Natural killer cell (primary cell): ENCODE data around the gene JPT2. TPM values are rescaled to one million over a fixed set of nuclear protein-coding genes. Genes with fewer than 3 reads are reported as not detected.
"Not testable (repeated sequence)": the region's sequence is repeated elsewhere in the genome, so short reads cannot be mapped to it uniquely, and the experiment has no call there.

ENCODE experiments used
- ATAC-seq, 3 donors: fragments of 150-1000 bp in 2 of 3; fragments of 200-7000 bp in 1 of 3; cut with Tn5 transposase; 1 replicate in 1 of 3; 2 replicates in 2 of 3; pipeline ENCODE4 v1.10.0; 2021; ENCODE audit warnings: mild to moderate bottlenecking in 2 of 3, moderate library complexity in 2 of 3
- DNase-seq, 2 donors: peaks; one replicate each; pipeline versions ENCODE4 v3.0.0 to v3.0.0-alpha.2; 2013 to 2021; ENCODE audit warnings: mixed read lengths in 1 of 2
- H3K27ac ChIP-seq: one replicate; pipeline ENCODE4 v1.5.1; 2013; ENCODE audit warnings: mild to moderate bottlenecking, low read length
- H3K27me3 ChIP-seq: one replicate; pipeline ENCODE4 v1.6.1; 2013; ENCODE audit warnings: low read length; ENCODE audit not compliant: control insufficient read depth, insufficient read depth
- H3K36me3 ChIP-seq: one replicate; pipeline ENCODE4 v1.6.1; 2013; ENCODE audit warnings: low read length; ENCODE audit not compliant: control insufficient read depth, insufficient read depth
- H3K4me1 ChIP-seq: one replicate; pipeline ENCODE4 v1.6.1; 2013; ENCODE audit warnings: low read length; ENCODE audit not compliant: control insufficient read depth, insufficient read depth
- H3K4me3 ChIP-seq: one replicate; pipeline ENCODE4 v1.5.1; 2013; ENCODE audit warnings: low read length
- H3K9me3 ChIP-seq: one replicate; pipeline ENCODE4 v1.6.1; 2013; ENCODE audit warnings: low read length; ENCODE audit not compliant: control insufficient read depth, insufficient read depth
- H3K27ac Mint-ChIP-seq, 2 donors: one replicate each; pipeline ENCODE4 v1.8.0; 2022; ENCODE audit warnings: mild to moderate bottlenecking in 2 of 2, mixed read lengths in 2 of 2, moderate library complexity in 1 of 2
- H3K27me3 Mint-ChIP-seq, 2 donors: one replicate each; pipeline ENCODE4 v1.8.0; 2022; ENCODE audit warnings: low read depth in 2 of 2, mixed read lengths in 2 of 2
- H3K36me3 Mint-ChIP-seq: one replicate; pipeline ENCODE4 v1.8.0; 2022; ENCODE audit warnings: mixed read lengths
- H3K4me1 Mint-ChIP-seq, 2 donors: one replicate each; pipeline ENCODE4 v1.8.0; 2022; ENCODE audit warnings: mixed read lengths in 2 of 2
- H3K4me3 Mint-ChIP-seq: one replicate; pipeline ENCODE4 v1.8.0; 2022; ENCODE audit warnings: mild to moderate bottlenecking, moderate library complexity, mixed read lengths
- H3K9me3 Mint-ChIP-seq, 2 donors: one replicate each; pipeline ENCODE4 v1.8.0; 2022; ENCODE audit warnings: mixed read lengths in 2 of 2
- CTCF ChIP-seq: fragments of 200-600 bp; IDR thresholded peaks from one replicate; pipeline ENCODE4 v1.8.0; 2022; ENCODE audit warnings: antibody characterized with exemption
- WGBS: methylation state at CpG from one replicate; pipeline ENCODE4 v1.1.7; 2013; ENCODE audit warnings: missing lambda C conversion rate; ENCODE audit not compliant: insufficient coverage; 5-methylcytosine and 5-hydroxymethylcytosine counted together
- intact Hi-C: fragments of 100-400 bp; cut with micrococcal nuclease; formaldehyde crosslinking; loops from one replicate; pipeline ENCODE4 v1.14.2; 2022
- total RNA-seq, 4 donors: library from RNA; stranded (reverse); fragments of 120-200 nt in 1 of 4; gene quantifications; one replicate each; pipeline versions ENCODE4 v1.2.3 to v1.2.4, GENCODE V29; 2013 to 2022

Gene JPT2
- total RNA-seq, 3 donors from 2014 or later (not counting 1 experiment from before 2014, with no cell fraction given), result 12.2 to 28.4 (median 14.2) TPM

DNA sequence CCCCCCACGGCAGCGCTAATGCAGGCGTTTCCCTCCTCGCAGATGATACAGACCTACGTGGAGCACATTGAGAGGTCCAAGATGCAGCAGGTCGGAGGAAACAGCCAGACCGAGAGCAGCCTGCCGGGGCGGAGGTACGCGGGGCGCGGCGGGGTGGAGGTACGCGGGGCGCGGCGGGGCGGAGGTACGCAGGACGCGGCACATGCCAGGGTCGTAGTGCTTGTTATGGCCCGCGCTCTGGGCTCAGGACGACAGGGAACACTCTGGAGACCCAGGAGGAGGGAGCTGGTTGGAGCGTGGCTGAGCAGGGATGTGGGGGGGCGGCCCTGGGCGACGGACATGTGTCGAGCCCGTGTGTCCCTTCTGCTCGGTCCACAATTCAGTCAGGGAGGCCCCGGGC is 51.4 kb downstream of the JPT2 start:
- H3K4me3 Mint-ChIP-seq, result no peak overlapping the region
- H3K27ac ChIP-seq, result no peak overlapping the region
- intact Hi-C loops, result no loop called here

DNA sequence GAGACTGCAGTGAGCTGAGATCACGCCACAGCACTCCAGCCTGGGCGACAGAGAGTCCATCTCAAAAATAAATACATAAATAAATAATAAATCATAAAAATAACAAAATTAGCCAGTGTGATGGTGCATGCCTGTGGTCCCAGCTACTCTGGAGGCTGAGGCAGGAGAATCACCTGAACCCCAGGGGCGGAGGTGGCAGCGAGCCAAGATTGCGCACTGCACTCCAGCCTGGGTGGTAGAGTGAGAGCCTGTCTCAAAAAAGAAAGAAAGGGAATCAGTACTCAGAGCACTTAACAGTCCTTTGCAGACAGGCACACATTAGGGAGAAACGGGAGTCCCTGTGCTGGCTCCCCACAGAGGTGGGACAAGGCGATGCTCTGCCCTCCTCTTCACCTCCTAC is 53.0 kb downstream of the JPT2 start:
- peaks cover 6 to 12% of the 10 kb centered on the region in 2 donors for H3K4me1 Mint-ChIP-seq
- Histone ChIP-seq H3K4me3 (no peak overlapping the region), H3K9me3 (no peaks in the 10 kb centered on the region), H3K36me3 (peaks cover 64% of the 10 kb centered on the region), H3K27me3 (no peaks in the 10 kb centered on the region), H3K4me1 (no peaks in the 10 kb centered on the region), H3K27ac (no peak overlapping the region)
- H3K36me3 Mint-ChIP-seq, result no peaks in the 10 kb centered on the region
- WGBS, result 96% methylated on average over 5 of the region's 7 CpGs
- H3K9me3 Mint-ChIP-seq, result no peaks in the 10 kb centered on the region
- TF ChIP-seq CTCF, result no peak
- DNase-seq, result no peak
- no peaks in the 10 kb centered on the region for H3K27me3 Mint-ChIP-seq
- no peak for ATAC-seq
- no peak overlapping the region for H3K27ac Mint-ChIP-seq
- intact Hi-C loops, result no loop called here
- no peak overlapping the region for H3K4me3 Mint-ChIP-seq

More for the DNA sequence above, 51.4 kb downstream of the JPT2 start:
- no peaks in the 10 kb centered on the region for H3K27me3 ChIP-seq
- no peak overlapping the region for H3K4me3 ChIP-seq
- ATAC-seq (no peak), DNase-seq (no peak)
- no peaks in the 10 kb centered on the region for H3K9me3 Mint-ChIP-seq
- 97% methylated on average over 35 of the region's 35 CpGs for WGBS
- no peaks in the 10 kb centered on the region for H3K36me3 Mint-ChIP-seq
- H3K27me3 Mint-ChIP-seq, result no peaks in the 10 kb centered on the region
- H3K36me3 ChIP-seq, result peaks cover 66% of the 10 kb centered on the region
- H3K9me3 ChIP-seq, result no peaks in the 10 kb centered on the region
- H3K4me1 ChIP-seq, result no peaks in the 10 kb centered on the region
- peaks cover 6 to 8% of the 10 kb centered on the region in 2 donors for H3K4me1 Mint-ChIP-seq
- no peak overlapping the region for H3K27ac Mint-ChIP-seq
- no peak for TF ChIP-seq CTCF

DNA sequence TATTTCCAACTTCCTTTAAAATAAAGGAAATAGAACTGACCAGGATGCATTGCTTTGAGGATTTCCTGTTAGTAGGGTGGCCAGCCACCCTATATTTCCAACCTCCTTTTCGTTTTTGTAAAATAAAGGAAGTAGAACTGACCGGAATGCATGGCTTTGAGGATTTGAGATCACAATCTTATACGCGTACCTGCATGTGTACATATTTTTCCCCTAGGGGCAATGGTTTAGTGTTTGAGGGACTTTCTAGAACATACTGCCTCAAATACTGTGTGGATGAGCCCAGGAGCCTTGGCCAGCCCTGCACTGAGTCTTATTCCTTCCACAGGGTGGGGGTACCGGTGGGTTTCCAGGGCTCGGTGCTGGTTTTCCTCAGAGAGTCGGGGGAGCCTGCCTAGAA is 53.5 kb downstream of the JPT2 start:
- no peak for TF ChIP-seq CTCF
- Mint-ChIP-seq H3K4me1 (peaks cover 6 to 12% of the 10 kb centered on the region in 2 donors), H3K27me3 (no peaks in the 10 kb centered on the region), H3K36me3 (no peaks in the 10 kb centered on the region), H3K4me3 (no peak overlapping the region), H3K9me3 (no peaks in the 10 kb centered on the region), H3K27ac (no peak overlapping the region)
- no peak for ATAC-seq
- WGBS, result 83% methylated on average over 6 of the region's 7 CpGs
- Histone ChIP-seq H3K36me3 (peaks cover 59% of the 10 kb centered on the region), H3K27ac (no peak overlapping the region), H3K4me3 (no peak overlapping the region), H3K9me3 (no peaks in the 10 kb centered on the region), H3K27me3 (no peaks in the 10 kb centered on the region), H3K4me1 (no peaks in the 10 kb centered on the region)
- no peak for DNase-seq
- intact Hi-C loops, result no loop called here

DNA sequence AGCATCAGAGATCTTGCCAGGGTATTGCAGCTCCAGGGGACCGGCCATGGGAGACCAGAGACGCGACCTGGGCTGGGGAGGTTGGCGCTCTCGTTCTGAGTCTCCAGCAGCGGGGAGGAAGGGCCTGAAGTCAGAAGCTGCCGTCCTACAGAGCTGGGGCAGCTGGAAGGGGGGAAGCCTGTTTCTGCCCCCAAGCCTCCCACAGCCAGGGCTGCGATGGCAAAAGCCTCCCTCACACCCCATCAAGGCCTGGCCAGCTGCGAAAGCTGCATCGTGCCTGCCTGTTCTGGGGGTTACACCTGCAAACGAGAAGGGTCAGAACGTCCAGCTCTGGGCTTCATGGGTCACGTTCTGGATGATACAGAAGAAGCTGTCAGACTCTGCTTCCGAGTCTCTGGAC is 54.0 kb downstream of the JPT2 start:
- Mint-ChIP-seq H3K4me1 (peaks cover 2 to 7% of the 10 kb centered on the region in 2 donors), H3K36me3 (no peaks in the 10 kb centered on the region)

GRCh38 chr16:1732551-1732987 is 54.5 kb downstream of the JPT2 start:
- 96% methylated on average over 21 of the region's 21 CpGs for WGBS
- H3K4me1 Mint-ChIP-seq, DNase-seq, H3K36me3 Mint-ChIP-seq, H3K4me3 ChIP-seq, H3K27me3 Mint-ChIP-seq, H3K27me3 ChIP-seq, H3K9me3 Mint-ChIP-seq, intact Hi-C loops, ATAC-seq, H3K27ac Mint-ChIP-seq, H3K9me3 ChIP-seq, H3K4me1 ChIP-seq, H3K27ac ChIP-seq, H3K4me3 Mint-ChIP-seq: not testable (repeated sequence)
- H3K36me3 ChIP-seq, result peaks cover 52% of the 10 kb centered on the region

More for the DNA sequence above, 54.0 kb downstream of the JPT2 start:
- 92% methylated on average over 14 of the region's 14 CpGs for WGBS
- Histone ChIP-seq H3K4me3 (no peak overlapping the region), H3K9me3 (no peaks in the 10 kb centered on the region), H3K27ac (no peak overlapping the region), H3K27me3 (no peaks in the 10 kb centered on the region), H3K36me3 (peaks cover 55% of the 10 kb centered on the region), H3K4me1 (no peaks in the 10 kb centered on the region)
- H3K9me3 Mint-ChIP-seq, result no peaks in the 10 kb centered on the region
- DNase-seq, result no peak
- no peak for ATAC-seq
- H3K27ac Mint-ChIP-seq, result no peak overlapping the region
- intact Hi-C loops, result no loop called here
- no peaks in the 10 kb centered on the region for H3K27me3 Mint-ChIP-seq
- TF ChIP-seq CTCF, result no peak
- H3K4me3 Mint-ChIP-seq, result no peak overlapping the region
